Mammary epithelial cell (primary cell): ENCODE measurements around the gene NAP1L4.

Experiments
- EZH2 ChIP-seq: IDR thresholded peaks from 2 replicates; pipeline ENCODE4 v1.6.1; 2012; ENCODE audit warnings: low read length, inconsistent platforms, borderline replicate concordance
- TF ChIP-seq, protein P1 (sequence below), 2 donors: IDR thresholded peaks in 1 of 2; conservative IDR thresholded peaks in 1 of 2; 2 replicates each; pipeline ENCODE4 v1.5.1; 2011 to 2012; ENCODE audit warnings: inconsistent platforms in 2 of 2, low read length in 2 of 2, mild to moderate bottlenecking in 2 of 2, control low read depth in 1 of 2, low read depth in 1 of 2; ENCODE audit not compliant: insufficient read depth in 1 of 2; ENCODE audit errors: extremely low read depth in 1 of 2

- TF ChIP-seq, protein P1, sequence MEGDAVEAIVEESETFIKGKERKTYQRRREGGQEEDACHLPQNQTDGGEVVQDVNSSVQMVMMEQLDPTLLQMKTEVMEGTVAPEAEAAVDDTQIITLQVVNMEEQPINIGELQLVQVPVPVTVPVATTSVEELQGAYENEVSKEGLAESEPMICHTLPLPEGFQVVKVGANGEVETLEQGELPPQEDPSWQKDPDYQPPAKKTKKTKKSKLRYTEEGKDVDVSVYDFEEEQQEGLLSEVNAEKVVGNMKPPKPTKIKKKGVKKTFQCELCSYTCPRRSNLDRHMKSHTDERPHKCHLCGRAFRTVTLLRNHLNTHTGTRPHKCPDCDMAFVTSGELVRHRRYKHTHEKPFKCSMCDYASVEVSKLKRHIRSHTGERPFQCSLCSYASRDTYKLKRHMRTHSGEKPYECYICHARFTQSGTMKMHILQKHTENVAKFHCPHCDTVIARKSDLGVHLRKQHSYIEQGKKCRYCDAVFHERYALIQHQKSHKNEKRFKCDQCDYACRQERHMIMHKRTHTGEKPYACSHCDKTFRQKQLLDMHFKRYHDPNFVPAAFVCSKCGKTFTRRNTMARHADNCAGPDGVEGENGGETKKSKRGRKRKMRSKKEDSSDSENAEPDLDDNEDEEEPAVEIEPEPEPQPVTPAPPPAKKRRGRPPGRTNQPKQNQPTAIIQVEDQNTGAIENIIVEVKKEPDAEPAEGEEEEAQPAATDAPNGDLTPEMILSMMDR (conservative IDR thresholded peaks at IDR 0.05 in 1 of 2, IDR thresholded peaks at IDR 0.05 in 1 of 2; ENCODE audit: extremely low read depth in 1 of 2, insufficient read depth in 1 of 2, low read depth in 1 of 2, low read length in 2 of 2): no peak
- TF ChIP-seq EZH2: no peak
These were observed 84.0 kb downstream of the NAP1L4 start for GRCh38 chr11:2908130-2908529.
